Lower leg skin (tissue), 4 donors: ENCODE data around the gene ALG3. TPM values are rescaled to one million over a fixed set of nuclear protein-coding genes. Genes with fewer than 3 reads are reported as not detected.

Experiments
- DNase-seq, 2 donors: peaks; one replicate each; pipeline ENCODE4 v3.0.0-alpha.2; 2019; ENCODE audit warnings: low spot score in 2 of 2
- H3K4me3 ChIP-seq: fragments of 200-600 bp; sonication (generic); 2 replicates; pipeline ENCODE4 v1.5.1; 2017; ENCODE audit warnings: mild to moderate bottlenecking, low read depth; ENCODE audit not compliant: poor library complexity, severe bottlenecking
- CTCF ChIP-seq, 3 donors: fragments of 450-650 bp; IDR thresholded peaks; one replicate each; pipeline ENCODE4 v1.5.1; 2016; ENCODE audit warnings: antibody characterized with exemption in 3 of 3, mild to moderate bottlenecking in 3 of 3, moderate library complexity in 2 of 3
- POLR2A ChIP-seq, 2 donors: fragments of 450-650 bp; IDR thresholded peaks; one replicate each; pipeline ENCODE4 v1.6.1; 2016 to 2017; ENCODE audit warnings: antibody characterized with exemption in 2 of 2, mild to moderate bottlenecking in 1 of 2, moderate library complexity in 1 of 2
- WGBS, 2 donors: methylation state at CpG; one replicate each; pipeline ENCODE4 v1.1.5; 2018; 5-methylcytosine and 5-hydroxymethylcytosine counted together
- intact Hi-C: fragments of 100-400 bp; cut with DNase I; formaldehyde crosslinking; loops from one replicate; pipeline ENCODE4 v1.15.0; 2023; ENCODE audit warnings: low total_unique reads
- total RNA-seq, 4 donors: library from RNA; depleted of rRNA; stranded (reverse); fragments of >200 nt; gene quantifications; one replicate each; pipeline ENCODE4 v1.1.0, GENCODE V29; 2016

ALG3 gene
- total RNA-seq, 4 donors from 2014 or later, result 41.7 to 53.6 (median 46.2) TPM

GRCh38 chr3:184241447-184242296, 7.1 kb downstream of the ALG3 start:
- H3K4me3 ChIP-seq, result no peak overlapping the region
- 28 to 35% methylated on average over 8 to 12 of the region's 46 CpGs for WGBS, 2 donors
- TF ChIP-seq CTCF (IDR thresholded peaks at IDR 0.05), result peak in 1 of 3 donors; percentile 40
- no peak for TF ChIP-seq POLR2A (IDR thresholded peaks at IDR 0.05)
- intact Hi-C loops, result loop anchor here (5.0 kb wide), 1 partner anchor 99 kb away; no protein-coding TSS in a partner anchor
- no peak for DNase-seq

- intact Hi-C loops, result loop anchor here (5.0 kb wide), 1 partner anchor 99 kb away; no protein-coding TSS in a partner anchor
- no peak overlapping the region for H3K4me3 ChIP-seq
- TF ChIP-seq CTCF (IDR thresholded peaks at IDR 0.05) (no peak), POLR2A (IDR thresholded peaks at IDR 0.05) (no peak)
- 51 to 54% methylated on average over 9 to 14 of the region's 17 CpGs for WGBS, 2 donors
- DNase-seq, result no peak
These were observed 7.7 kb downstream of the ALG3 start for GRCh38 chr3:184241141-184241446.

GRCh38 chr3:184240384-184241140, 8.2 kb downstream of the ALG3 start:
- 70 to 85% methylated on average over 4 of the region's 4 CpGs for WGBS, 2 donors
- intact Hi-C loops, result loop anchor here (5.0 kb wide), 1 partner anchor 98 kb away; no protein-coding TSS in a partner anchor

GRCh38 chr3:184239708-184240107, 9.1 kb downstream of the ALG3 start:
- 69 to 84% methylated on average over 4 to 7 of the region's 7 CpGs for WGBS, 2 donors

More at GRCh38 chr3:184240384-184241140, 8.2 kb downstream of the ALG3 start:
- no peak for TF ChIP-seq POLR2A (IDR thresholded peaks at IDR 0.05)
- TF ChIP-seq CTCF (IDR thresholded peaks at IDR 0.05), result no peak
- no peak overlapping the region for H3K4me3 ChIP-seq
- DNase-seq, result no peak

GRCh38 chr3:184239221-184239620, 9.5 kb downstream of the ALG3 start:
- intact Hi-C loops, result no loop called here
- WGBS, 2 donors, result 88 to 94% methylated on average over 8 of the region's 8 CpGs
- DNase-seq, result no peak
- no peak overlapping the region for H3K4me3 ChIP-seq
- TF ChIP-seq POLR2A (IDR thresholded peaks at IDR 0.05) (no peak), CTCF (IDR thresholded peaks at IDR 0.05) (no peak)

More at GRCh38 chr3:184239708-184240107, 9.1 kb downstream of the ALG3 start:
- H3K4me3 ChIP-seq, result no peak overlapping the region
- DNase-seq, result no peak
- TF ChIP-seq CTCF (IDR thresholded peaks at IDR 0.05) (no peak), POLR2A (IDR thresholded peaks at IDR 0.05) (no peak)
- intact Hi-C loops, result loop anchor here (5.0 kb wide), 1 partner anchor 97 kb away; no protein-coding TSS in a partner anchor
